GM21825 (cell line): ENCODE results near the gene MCM5.
"Not testable (repeated sequence)": the region's sequence is repeated elsewhere in the genome, so short reads cannot be mapped to it uniquely, and the experiment has no call there.

ENCODE experiments used
- ATAC-seq: cut with Tn5 transposase; IDR thresholded peaks from one replicate; pipeline ENCODE4 v1.9.1; 2021; ENCODE audit warnings: mild to moderate bottlenecking, moderate library complexity; ENCODE audit not compliant: unreplicated experiment

Gene MCM5

GRCh38 chr22:35449829-35450689 is 50.1 kb downstream of the MCM5 start:
- no peak for ATAC-seq

GRCh38 chr22:35450824-35451569 is 51.1 kb downstream of the MCM5 start:
- ATAC-seq, result no peak

- ATAC-seq, result no peak
Measured at GRCh38 chr22:35451592-35451991, 51.7 kb downstream of the MCM5 start.

GRCh38 chr22:35452351-35452781 is 52.4 kb downstream of the MCM5 start:
- no peak for ATAC-seq

- no peak for ATAC-seq
Measured at GRCh38 chr22:35452810-35453743, 53.1 kb downstream of the MCM5 start.

GRCh38 chr22:35454416-35455054 is 54.6 kb downstream of the MCM5 start:
- ATAC-seq, result no peak

- no peak for ATAC-seq
Measured at GRCh38 chr22:35455529-35455928, 55.6 kb downstream of the MCM5 start.

- ATAC-seq, result no peak
Measured at GRCh38 chr22:35456757-35457156, 56.8 kb downstream of the MCM5 start.

GRCh38 chr22:35457729-35458546 is 58.0 kb downstream of the MCM5 start:
- ATAC-seq, result no peak

- ATAC-seq, result no peak
Measured at GRCh38 chr22:35458547-35459422, 58.8 kb downstream of the MCM5 start.

- no peak for ATAC-seq
Measured at GRCh38 chr22:35459423-35459894, 59.5 kb downstream of the MCM5 start.

- not testable (repeated sequence) for ATAC-seq
Measured at GRCh38 chr22:35459976-35460375, 60.0 kb downstream of the MCM5 start.

GRCh38 chr22:35460688-35461087 is 60.7 kb downstream of the MCM5 start:
- no peak for ATAC-seq

GRCh38 chr22:35462498-35463230 is 62.7 kb downstream of the MCM5 start:
- ATAC-seq, result no peak

GRCh38 chr22:35463231-35463933 is 63.4 kb downstream of the MCM5 start:
- no peak for ATAC-seq

GRCh38 chr22:35464399-35464798 is 64.5 kb downstream of the MCM5 start:
- no peak for ATAC-seq

GRCh38 chr22:35465109-35465701 is 65.3 kb downstream of the MCM5 start:
- no peak for ATAC-seq
